HG02981 (cell line): ENCODE data around the gene GPR156.
A peak's percentile ranks its signal among the peaks of the same experiment; 100 is the strongest.
"Not testable (repeated sequence)": the region's sequence is repeated elsewhere in the genome, so short reads cannot be mapped to it uniquely, and the experiment has no call there.

Experiments
- ATAC-seq: cut with Tn5 transposase; IDR thresholded peaks from one replicate; pipeline ENCODE4 v1.9.1; 2021; ENCODE audit warnings: mild to moderate bottlenecking, moderate library complexity; ENCODE audit not compliant: unreplicated experiment

The GPR156 gene

GRCh38 chr3:120284747-120285507 is at the start of gene GPR156:
TSS of gene GPR156 (minus strand) at chr3:120285222. CDS start at chr3:120244098, 41,124 bp downstream.
- no peak for ATAC-seq

GRCh38 chr3:120332646-120333045 is 47.6 kb upstream of the GPR156 start:
- ATAC-seq: no peak

- no peak for ATAC-seq
Observed at GRCh38 chr3:120331076-120331475, 46.1 kb upstream of the GPR156 start.

- no peak for ATAC-seq
Observed at GRCh38 chr3:120326784-120327183, 41.8 kb upstream of the GPR156 start.

GRCh38 chr3:120324190-120324589 is 39.2 kb upstream of the GPR156 start:
- no peak for ATAC-seq

- not testable (repeated sequence) for ATAC-seq
Observed at GRCh38 chr3:120323761-120324160, 38.7 kb upstream of the GPR156 start.

GRCh38 chr3:120311863-120312794 is 27.1 kb upstream of the GPR156 start:
- ATAC-seq: no peak

GRCh38 chr3:120306519-120307455 is 21.8 kb upstream of the GPR156 start:
- no peak for ATAC-seq

- no peak for ATAC-seq
Observed at GRCh38 chr3:120304616-120305015, 19.6 kb upstream of the GPR156 start.

GRCh38 chr3:120302361-120302760 is 17.3 kb upstream of the GPR156 start:
- ATAC-seq: no peak

GRCh38 chr3:120300971-120301370 is 15.9 kb upstream of the GPR156 start:
- no peak for ATAC-seq

- ATAC-seq: no peak
Observed at GRCh38 chr3:120299403-120299802, 14.4 kb upstream of the GPR156 start.

- no peak for ATAC-seq
Observed at GRCh38 chr3:120298996-120299395, 14.0 kb upstream of the GPR156 start.

- ATAC-seq: not testable (repeated sequence)
Observed at GRCh38 chr3:120291552-120291951, 6.5 kb upstream of the GPR156 start.

- no peak for ATAC-seq
Observed at GRCh38 chr3:120289636-120290035, 4.6 kb upstream of the GPR156 start.

- no peak for ATAC-seq
Observed at GRCh38 chr3:120286465-120286864, 1.4 kb upstream of the GPR156 start.

- ATAC-seq: no peak
Observed at GRCh38 chr3:120285508-120285841, 453 bp upstream of the GPR156 start.

- ATAC-seq: no peak
Observed at GRCh38 chr3:120281261-120281660, 3.8 kb downstream of the GPR156 start.

- ATAC-seq: peak; percentile 44
Observed at GRCh38 chr3:120280566-120280965, 4.5 kb downstream of the GPR156 start.

GRCh38 chr3:120280026-120280425 is 5.0 kb downstream of the GPR156 start:
- no peak for ATAC-seq

GRCh38 chr3:120276767-120277166 is 8.3 kb downstream of the GPR156 start:
- no peak for ATAC-seq
